ENCODE measurements around the gene CMBL.

GRCh38 chr5:10266137-10266536, 41.6 kb downstream of the CMBL start:
- no peak for TF ChIP-seq CTCF (IDR thresholded peaks at IDR 0.05; ENCODE audit: low read depth, low read length)
- TF ChIP-seq EZH2phosphoT487 (IDR thresholded peaks at IDR 0.05; ENCODE audit: low read depth): no peak

Data from OCI-LY3 (cell line).